ENCODE results near the gene PALM.

The PALM gene

DNA sequence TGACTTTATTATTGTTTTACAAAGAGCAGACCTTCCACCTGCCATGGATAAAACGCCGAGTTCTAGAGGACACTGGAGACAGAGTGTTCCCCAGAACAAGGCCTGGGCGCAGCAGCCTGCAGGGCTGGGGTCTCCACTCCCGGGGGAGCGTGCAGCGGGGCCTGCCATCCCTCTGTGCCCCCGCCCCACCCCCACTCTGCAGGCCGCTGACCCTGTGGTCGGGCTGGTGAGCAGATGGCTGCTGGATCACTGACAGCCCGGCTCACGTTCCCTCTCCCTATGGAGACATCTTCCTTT, 79.9 kb downstream of the PALM start:
- no peak for DNase-seq (ENCODE audit: low read depth)
- TF ChIP-seq, protein P1, sequence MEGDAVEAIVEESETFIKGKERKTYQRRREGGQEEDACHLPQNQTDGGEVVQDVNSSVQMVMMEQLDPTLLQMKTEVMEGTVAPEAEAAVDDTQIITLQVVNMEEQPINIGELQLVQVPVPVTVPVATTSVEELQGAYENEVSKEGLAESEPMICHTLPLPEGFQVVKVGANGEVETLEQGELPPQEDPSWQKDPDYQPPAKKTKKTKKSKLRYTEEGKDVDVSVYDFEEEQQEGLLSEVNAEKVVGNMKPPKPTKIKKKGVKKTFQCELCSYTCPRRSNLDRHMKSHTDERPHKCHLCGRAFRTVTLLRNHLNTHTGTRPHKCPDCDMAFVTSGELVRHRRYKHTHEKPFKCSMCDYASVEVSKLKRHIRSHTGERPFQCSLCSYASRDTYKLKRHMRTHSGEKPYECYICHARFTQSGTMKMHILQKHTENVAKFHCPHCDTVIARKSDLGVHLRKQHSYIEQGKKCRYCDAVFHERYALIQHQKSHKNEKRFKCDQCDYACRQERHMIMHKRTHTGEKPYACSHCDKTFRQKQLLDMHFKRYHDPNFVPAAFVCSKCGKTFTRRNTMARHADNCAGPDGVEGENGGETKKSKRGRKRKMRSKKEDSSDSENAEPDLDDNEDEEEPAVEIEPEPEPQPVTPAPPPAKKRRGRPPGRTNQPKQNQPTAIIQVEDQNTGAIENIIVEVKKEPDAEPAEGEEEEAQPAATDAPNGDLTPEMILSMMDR (IDR thresholded peaks at IDR 0.05; ENCODE audit: control insufficient read depth, insufficient read depth, low read depth, low read length, missing control alignments), result no peak
- no peak overlapping the region for H3K4me3 ChIP-seq (ENCODE audit: control insufficient read depth, low read depth, low read length)

DNA sequence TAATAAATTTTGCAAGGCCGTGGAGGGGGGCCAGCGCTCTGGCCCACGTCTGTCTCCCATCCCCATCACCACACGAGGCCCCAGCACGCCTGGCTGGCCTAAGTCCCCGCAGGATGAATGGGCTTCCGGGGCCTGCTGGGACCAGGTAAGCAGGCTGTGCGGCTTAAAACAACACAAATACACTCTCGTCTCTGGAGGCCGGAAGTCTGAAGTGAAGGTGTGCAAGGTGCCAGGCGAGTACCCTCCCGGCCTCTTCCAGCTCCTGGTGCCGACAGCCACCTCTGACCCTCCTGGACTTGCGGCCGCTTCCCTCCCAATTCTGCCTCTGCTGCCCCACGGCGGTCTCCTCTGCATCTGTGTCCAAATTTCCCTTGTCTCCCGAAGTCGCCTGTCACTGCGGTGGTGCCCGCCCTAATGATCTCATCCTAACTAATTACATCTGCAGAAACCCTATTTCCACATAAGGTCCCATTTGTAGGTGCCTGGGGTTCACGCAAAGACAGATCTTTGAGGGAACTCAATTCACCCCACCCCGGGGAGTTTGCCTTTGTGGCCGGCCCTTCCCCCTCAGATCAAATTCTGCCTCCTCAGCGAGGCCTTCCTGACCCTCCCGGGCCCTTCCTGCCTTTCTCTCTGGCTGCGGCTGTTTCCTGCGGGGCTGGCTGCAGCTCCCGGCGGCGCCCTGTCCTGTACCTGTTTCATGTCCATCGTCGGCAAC, 80.4 kb downstream of the PALM start:
- no peak overlapping the region for H3K4me3 ChIP-seq (ENCODE audit: control insufficient read depth, low read depth, low read length)
- DNase-seq (ENCODE audit: low read depth), result no peak
- TF ChIP-seq, protein P1 (IDR thresholded peaks at IDR 0.05; ENCODE audit: control insufficient read depth, insufficient read depth, low read depth, low read length, missing control alignments), result no peak

DNA sequence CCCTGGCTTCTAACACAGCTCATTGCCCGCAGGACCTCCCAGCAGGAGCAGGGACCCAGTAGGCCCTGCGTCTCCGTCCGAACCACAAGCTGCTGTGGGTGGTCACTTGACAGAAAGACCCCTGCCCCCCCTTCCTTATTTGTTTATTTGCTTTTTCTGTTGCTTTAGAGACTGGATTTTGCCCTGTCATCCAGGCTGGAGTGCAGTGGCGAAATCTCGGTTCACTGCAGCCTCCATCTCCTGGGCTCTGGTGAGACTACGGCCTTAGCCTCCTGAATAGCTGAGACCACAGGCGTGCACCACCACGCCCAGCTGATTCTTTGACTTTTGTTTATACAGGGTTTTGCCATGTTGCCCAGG, 80.9 kb downstream of the PALM start:
- TF ChIP-seq, protein P1 (IDR thresholded peaks at IDR 0.05; ENCODE audit: control insufficient read depth, insufficient read depth, low read depth, low read length, missing control alignments), result no peak
- no peak for DNase-seq (ENCODE audit: low read depth)
- H3K4me3 ChIP-seq (ENCODE audit: control insufficient read depth, low read depth, low read length), result no peak overlapping the region

DNA sequence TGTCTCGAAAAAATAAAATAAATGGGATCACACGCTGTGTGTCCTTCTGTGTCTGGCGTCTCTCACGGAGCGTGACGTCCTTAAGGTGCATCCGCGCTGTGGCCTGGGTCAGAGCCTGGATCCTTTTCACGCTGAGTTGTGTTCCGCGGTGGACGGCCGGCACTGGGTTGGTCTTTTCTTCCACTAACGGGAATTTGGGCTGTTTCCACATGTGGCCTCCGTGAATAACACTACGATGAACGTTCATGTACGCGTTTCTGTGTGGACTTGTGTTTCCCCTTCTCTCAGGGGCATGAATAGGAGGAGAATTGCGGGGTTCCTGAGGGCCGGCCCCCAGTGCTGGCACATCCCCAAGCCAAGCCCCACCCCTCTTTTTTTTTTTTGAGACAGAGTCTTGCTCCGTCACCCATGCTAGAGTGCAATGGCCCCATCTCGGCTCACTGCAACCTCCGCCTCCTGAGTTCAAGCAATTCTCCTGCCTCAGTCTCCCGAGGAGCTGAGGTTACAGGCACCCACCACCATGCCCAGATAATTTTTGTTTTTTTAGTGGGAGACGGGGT, 82.4 kb downstream of the PALM start:
- no peak overlapping the region for H3K4me3 ChIP-seq (ENCODE audit: control insufficient read depth, low read depth, low read length)
- TF ChIP-seq, protein P1 (IDR thresholded peaks at IDR 0.05; ENCODE audit: control insufficient read depth, insufficient read depth, low read depth, low read length, missing control alignments), result no peak
- DNase-seq (ENCODE audit: low read depth), result no peak

DNA sequence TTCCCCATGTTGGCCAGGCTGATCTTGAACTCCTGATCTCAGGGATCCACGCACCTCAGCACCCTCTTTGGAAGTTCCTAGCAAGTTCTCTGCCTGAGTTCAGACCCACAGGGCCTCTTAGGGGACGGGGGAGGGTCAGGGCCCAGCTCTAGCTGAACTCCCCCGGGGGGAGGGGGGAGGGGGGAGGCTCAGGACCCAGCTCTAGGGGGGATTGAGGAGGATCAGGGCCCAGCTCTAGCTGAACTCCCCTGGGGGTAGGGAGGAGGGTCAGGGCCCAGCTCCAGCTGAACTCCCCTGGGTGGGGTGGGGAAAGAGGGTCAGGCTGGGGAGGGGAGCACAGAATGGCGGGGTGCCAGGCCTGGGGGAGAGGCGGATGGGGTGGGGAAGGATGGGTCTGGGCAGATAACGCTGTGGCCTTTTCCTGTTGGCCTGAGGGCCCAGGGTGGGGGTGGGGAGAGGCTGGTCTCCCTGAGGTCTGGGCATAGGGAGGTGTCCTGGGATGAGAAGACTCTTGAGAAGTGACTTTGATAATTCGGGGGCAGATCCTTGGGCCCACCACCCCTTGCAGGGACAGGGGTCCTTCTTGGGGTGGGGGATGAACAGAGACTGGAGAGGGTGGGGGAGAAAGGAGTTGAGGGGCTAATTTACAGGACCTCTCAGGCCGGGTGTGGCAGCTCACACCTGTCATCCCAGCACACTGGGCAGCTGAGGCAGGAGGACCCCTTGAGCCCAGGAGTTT, 83.0 kb downstream of the PALM start:
- TF ChIP-seq, protein P1 (IDR thresholded peaks at IDR 0.05; ENCODE audit: control insufficient read depth, insufficient read depth, low read depth, low read length, missing control alignments), result no peak
- DNase-seq (ENCODE audit: low read depth), result no peak
- no peak overlapping the region for H3K4me3 ChIP-seq (ENCODE audit: control insufficient read depth, low read depth, low read length)

DNA sequence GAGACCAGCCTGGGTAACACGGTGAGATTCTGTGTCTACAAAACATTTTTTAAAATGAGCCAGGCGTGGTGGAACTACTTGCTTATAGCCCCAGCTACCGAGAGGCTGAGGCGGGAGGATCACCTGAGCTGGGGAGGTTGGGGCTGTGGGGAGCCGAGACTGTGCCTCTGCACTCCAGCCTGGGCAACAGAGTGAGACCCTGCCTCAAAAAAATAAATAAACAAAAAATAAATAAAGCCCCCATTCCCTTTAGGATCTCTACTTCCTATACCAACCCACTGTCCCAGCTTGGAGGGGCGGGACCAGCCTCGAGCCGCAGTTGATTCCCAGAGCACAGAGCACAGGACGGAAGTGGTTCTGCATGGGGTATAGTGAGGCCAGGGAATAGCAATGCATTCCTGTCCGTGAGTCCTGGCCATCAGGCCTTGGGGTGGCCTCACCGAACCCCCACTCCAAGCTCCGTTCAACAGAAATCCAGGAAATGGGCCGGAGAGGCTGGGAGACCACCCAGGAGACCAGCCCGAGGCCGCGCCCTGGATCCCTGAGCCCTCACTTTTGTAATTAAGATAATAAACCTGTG, 83.7 kb downstream of the PALM start:
- TF ChIP-seq, protein P1 (IDR thresholded peaks at IDR 0.05; ENCODE audit: control insufficient read depth, insufficient read depth, low read depth, low read length, missing control alignments), result no peak
- no peak for DNase-seq (ENCODE audit: low read depth)
- H3K4me3 ChIP-seq (ENCODE audit: control insufficient read depth, low read depth, low read length), result no peak overlapping the region
